Left colon (tissue), 2 donors: Measurements from ENCODE around the gene FNDC10. TPM values are rescaled to one million over a fixed set of nuclear protein-coding genes. Genes with fewer than 3 reads are reported as not detected.
A peak's percentile ranks its signal among the peaks of the same experiment; 100 is the strongest.
"Not testable (repeated sequence)": the region's sequence is repeated elsewhere in the genome, so short reads cannot be mapped to it uniquely, and the experiment has no call there.

Source experiments
- ATAC-seq: fragments of 200-7000 bp; cut with Tn5 transposase; one replicate; pipeline ENCODE4 v1.9.1; 2020; ENCODE audit warnings: mild to moderate bottlenecking, moderate library complexity
- DNase-seq, 2 donors: peaks; one replicate each; pipeline ENCODE4 v3.0.0-alpha.2; 2020
- intact Hi-C, 2 donors: fragments of 100-400 bp; cut with DNase I in 1 of 2; cut with micrococcal nuclease in 1 of 2; formaldehyde crosslinking; loops; one replicate each; pipeline versions ENCODE4 v1.11.2 to v1.14.0; 2022; cut with DNase I, micrococcal nuclease
- total RNA-seq, 2 donors: library from RNA; stranded (reverse); fragmentation: NEBNext Ultra II Directional; extraction: Animal tissue kit (Norgen Biotek cat#: 25700); gene quantifications; one replicate each; pipeline ENCODE4 v1.2.1, GENCODE V29; 2021
- donor health status: DM: no; HTN: no; CAD: no.
- donor health status: DM: yes; HTN: yes; CAD: no.

The FNDC10 gene
- total RNA-seq, 2 donors from 2014 or later: 3.1 to 3.3 TPM

GRCh38 chr1:1582585-1583346, 17.2 kb downstream of the FNDC10 start:
- no peak for DNase-seq
- ATAC-seq: no peak
- intact Hi-C loops: no loop called here

GRCh38 chr1:1578371-1578940, 21.5 kb downstream of the FNDC10 start:
- DNase-seq: no peak
- ATAC-seq: no peak
- intact Hi-C loops: no loop called here

- DNase-seq (peak in 1 of 2 donors; percentile 40), ATAC-seq (peak; percentile 47)
- intact Hi-C loops: no loop called here
Measured at GRCh38 chr1:1577367-1578011, 22.4 kb downstream of the FNDC10 start.

GRCh38 chr1:1574721-1575537, 25.0 kb downstream of the FNDC10 start, which contains the start of gene SSU72:
TSS of gene SSU72 (minus strand) at chr1:1574863. CDS start at chr1:1574557, 306 bp downstream.
- ATAC-seq (peak; percentile 85), DNase-seq (peak; percentile 92 to 97)
- intact Hi-C loops: no loop called here

GRCh38 chr1:1573843-1574720, 25.9 kb downstream of the FNDC10 start:
- intact Hi-C loops: no loop called here
- DNase-seq (peak in 1 of 2 donors; percentile 72), ATAC-seq (peak; percentile 61)

- ATAC-seq: no peak
- intact Hi-C loops: no loop called here
- no peak for DNase-seq
Measured at GRCh38 chr1:1569341-1569740, 30.6 kb downstream of the FNDC10 start.

GRCh38 chr1:1567891-1568291, 32.0 kb downstream of the FNDC10 start:
- ATAC-seq: no peak
- no peak for DNase-seq
- intact Hi-C loops: no loop called here

GRCh38 chr1:1567152-1567875, 32.6 kb downstream of the FNDC10 start:
- ATAC-seq: no peak
- intact Hi-C loops: no loop called here
- DNase-seq: no peak

DNA sequence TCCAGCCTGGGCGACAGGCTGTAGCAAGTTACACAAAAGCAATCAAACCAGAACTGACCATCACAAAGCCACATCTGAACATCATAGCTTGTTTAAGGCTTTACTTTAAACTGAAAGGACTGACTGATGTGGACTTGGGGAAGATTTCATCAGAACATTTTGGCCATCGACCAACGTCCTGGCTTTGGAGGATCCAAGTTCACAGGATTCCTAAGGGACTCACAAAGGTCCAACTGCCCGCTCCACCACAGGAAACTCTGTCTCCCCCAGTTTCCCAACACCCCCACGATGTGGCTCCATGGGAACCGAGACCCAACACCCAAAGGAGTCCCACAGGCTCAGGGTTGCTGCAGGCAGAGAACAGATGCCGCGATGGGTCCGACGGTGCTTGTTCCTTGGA, 34.6 kb downstream of the FNDC10 start:
- no peak for DNase-seq
- no peak for ATAC-seq
- intact Hi-C loops: no loop called here

DNA sequence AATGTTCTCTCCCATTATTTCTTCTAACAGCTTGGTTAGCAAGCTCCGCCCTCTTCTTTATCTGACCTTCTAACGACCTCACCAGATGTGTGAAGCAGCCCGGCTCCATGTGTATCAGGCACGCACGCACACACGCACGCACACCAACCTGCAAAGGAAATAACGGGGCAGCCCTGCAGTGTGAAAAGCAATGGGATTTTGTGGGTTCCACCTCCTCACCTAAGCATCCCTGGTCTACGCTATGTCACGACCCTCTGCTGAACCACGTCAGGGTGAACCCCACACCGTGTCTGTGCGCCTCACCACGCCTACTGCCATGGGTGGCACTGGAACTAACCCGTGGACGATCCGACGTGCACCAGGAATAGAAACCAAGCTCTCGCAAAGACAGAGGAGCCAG, 35.7 kb downstream of the FNDC10 start:
- DNase-seq (no peak), ATAC-seq (no peak)
- intact Hi-C loops: no loop called here

GRCh38 chr1:1563688-1564087, 36.2 kb downstream of the FNDC10 start:
- ATAC-seq (peak; percentile 40), DNase-seq (no peak)
- intact Hi-C loops: no loop called here

DNA sequence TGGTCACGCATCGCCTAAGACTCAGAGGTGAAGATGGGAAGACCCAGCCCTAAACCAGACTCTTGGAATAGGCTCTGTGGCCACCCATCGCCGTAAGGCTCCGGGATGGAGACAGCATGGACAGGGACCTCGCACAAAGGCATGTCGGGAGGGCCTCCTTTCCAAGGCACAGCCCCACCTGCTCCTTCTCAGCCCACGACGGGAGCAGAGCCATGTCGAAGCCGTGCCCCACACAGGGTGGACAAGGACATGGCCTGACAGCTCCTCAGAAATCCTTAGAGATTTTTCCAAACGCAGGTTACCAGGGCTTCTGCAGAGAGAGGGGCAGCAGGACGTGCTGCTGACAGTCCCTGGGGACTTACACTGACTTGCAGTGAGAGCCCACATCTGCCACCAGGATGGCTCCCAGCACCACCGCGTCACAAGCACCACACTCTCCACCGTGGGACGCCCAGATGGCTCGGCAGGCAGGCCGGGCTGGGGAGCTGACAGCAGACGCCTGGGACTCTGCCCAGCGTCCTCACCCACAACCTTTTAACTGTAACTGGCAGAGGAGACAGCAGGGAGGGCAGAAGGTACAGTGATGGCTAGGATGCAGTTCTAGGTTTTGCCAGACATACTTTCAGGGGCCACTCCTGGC, 37.3 kb downstream of the FNDC10 start:
- no peak for ATAC-seq

DNA sequence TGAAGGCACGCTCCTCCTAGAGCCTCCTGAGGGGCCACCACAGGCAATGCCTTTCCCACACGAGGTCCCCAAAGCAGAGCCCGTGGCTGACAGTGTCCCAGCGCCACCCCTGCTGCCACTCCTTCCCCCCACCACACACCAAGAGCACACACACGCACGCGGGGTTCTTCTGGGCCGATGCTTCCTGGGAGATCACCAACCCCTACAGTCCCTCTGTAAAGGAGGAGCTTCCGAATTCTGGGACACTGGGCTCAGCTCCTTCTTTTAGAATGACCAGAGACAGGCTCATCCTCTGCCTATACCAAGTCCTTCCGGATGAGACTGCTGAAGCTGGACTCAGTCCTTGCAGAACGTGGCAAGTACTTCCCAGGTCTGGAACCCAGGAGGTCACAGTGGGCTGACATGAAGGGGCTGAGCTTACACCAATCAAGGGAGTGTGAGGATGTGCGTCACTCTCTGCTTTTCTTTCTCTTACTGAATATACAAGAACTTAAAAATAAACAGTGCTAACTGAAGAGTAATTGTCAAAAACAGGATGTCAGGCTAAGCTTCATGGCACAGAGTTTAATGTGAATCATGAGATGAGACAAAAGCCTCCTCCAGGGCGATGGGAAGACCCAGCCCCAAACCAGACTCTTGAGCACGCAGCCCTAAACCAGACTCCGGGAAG, 38.0 kb downstream of the FNDC10 start:
- no peak for ATAC-seq
- no peak for DNase-seq
- intact Hi-C loops: no loop called here

More for the DNA sequence above, 37.3 kb downstream of the FNDC10 start:
- intact Hi-C loops: no loop called here
- DNase-seq: no peak

DNA sequence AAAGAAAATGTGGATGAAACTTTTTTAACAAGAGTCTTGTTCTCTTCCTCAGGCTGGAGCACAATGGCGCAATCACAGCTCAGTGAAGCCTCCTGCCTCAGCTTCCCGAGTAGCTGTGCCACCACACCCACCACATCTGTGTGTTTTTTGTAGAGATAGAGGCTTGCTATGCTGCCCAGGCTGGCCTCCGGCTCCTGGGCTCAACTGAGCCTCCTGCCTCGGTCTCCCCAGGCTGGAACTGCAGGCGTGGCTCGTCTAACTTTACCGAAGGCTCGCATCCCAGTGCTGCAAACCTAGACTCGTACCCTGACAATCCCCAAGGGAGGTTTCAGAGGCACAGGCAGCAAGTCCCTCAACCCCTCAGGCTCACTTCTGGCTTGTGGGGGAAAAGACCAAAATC, 39.8 kb downstream of the FNDC10 start:
- ATAC-seq: no peak
- intact Hi-C loops: no loop called here
- no peak for DNase-seq

DNA sequence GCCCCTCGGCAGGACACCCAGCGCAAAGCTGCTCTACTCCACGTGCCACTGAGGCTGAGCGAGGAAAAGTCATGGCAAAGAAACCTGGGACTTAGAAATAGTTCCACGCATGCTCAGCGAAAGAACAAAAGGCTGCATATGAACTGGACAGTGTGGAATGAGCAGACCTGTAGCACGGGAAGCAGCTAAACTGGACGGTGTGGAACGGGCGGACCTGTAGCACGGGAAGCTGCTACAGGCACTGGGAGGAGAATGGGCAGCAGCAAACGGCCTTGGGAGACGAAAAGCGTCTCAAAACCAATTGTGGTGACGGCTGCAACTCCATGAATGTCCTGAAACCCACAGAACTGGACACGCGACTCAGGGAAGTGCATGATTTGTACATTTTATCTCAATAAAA, 40.9 kb downstream of the FNDC10 start:
- ATAC-seq (no peak), DNase-seq (no peak)
- intact Hi-C loops: no loop called here

GRCh38 chr1:1558591-1558990, 41.3 kb downstream of the FNDC10 start:
- no peak for DNase-seq
- intact Hi-C loops: no loop called here
- ATAC-seq: no peak

- intact Hi-C loops, DNase-seq, ATAC-seq: not testable (repeated sequence)
Measured at GRCh38 chr1:1557688-1558087, 42.2 kb downstream of the FNDC10 start.
